Panc1 (cell line): ENCODE data around the gene DPYD. TPM values are rescaled to one million over a fixed set of nuclear protein-coding genes. Genes with fewer than 3 reads are reported as not detected.

Experiments
- ATAC-seq: fragments of 200-7000 bp; cut with Tn5 transposase; 2 replicates; pipeline ENCODE4 v1.9.1; 2020; ENCODE audit warnings: mild to moderate bottlenecking, moderate library complexity
- BruUV-seq: library from RNA; stranded (reverse); fragments of 400-500 nt; replicated peaks from 2 replicates; lab custom pipeline; 2021; lab: Mats Ljungman, UMichigan
- CTCF ChIA-PET: fragments of 300-600 bp; sonication (Branson Sonifier 250); formaldehyde crosslinking; loops from one replicate; lab custom pipeline; 2022; ENCODE audit warnings: antibody characterized with exemption; lab: Charles Lee
- POLR2A ChIA-PET: fragments of 300-600 bp; sonication (Branson Sonifier 250); formaldehyde crosslinking; loops from one replicate; lab custom pipeline; 2022; ENCODE audit warnings: antibody characterized with exemption; lab: Charles Lee
- DNase-seq: peaks from one replicate; pipeline ENCODE4 v3.0.0-alpha.2; 2010; ENCODE audit warnings: low read depth, low spot score
- H3K27ac ChIP-seq: 2 replicates; pipeline ENCODE4 v1.5.1; 2011; ENCODE audit warnings: mild to moderate bottlenecking, low read length, inconsistent platforms
- H3K27me3 ChIP-seq: fragments of 200-500 bp; sonication (Bioruptor generic); 2 replicates; pipeline ENCODE4 v1.6.0; 2014; ENCODE audit warnings: low read length, inconsistent platforms; ENCODE audit not compliant: control insufficient read depth, insufficient read depth
- H3K36me3 ChIP-seq: fragments of 200-500 bp; sonication (Bioruptor generic); 2 replicates; pipeline ENCODE4 v1.5.1; 2014; ENCODE audit warnings: inconsistent platforms, mild to moderate bottlenecking, low read length, moderate library complexity; ENCODE audit not compliant: control insufficient read depth, insufficient read depth
- H3K4me1 ChIP-seq: 2 replicates; pipeline ENCODE4 v1.5.1; 2011; ENCODE audit warnings: inconsistent platforms, mild to moderate bottlenecking, low read length, moderate library complexity; ENCODE audit not compliant: control insufficient read depth, insufficient read depth
- H3K4me3 ChIP-seq, 2 experiments: 2 replicates each; pipeline ENCODE4 v1.5.1; 2011 to 2012; ENCODE audit warnings: low read depth in 2 of 2, low read length in 2 of 2, mild to moderate bottlenecking in 2 of 2, inconsistent platforms in 1 of 2, moderate library complexity in 1 of 2
- H3K9me3 ChIP-seq: fragments of 200-500 bp; sonication (Bioruptor generic); 2 replicates; pipeline ENCODE4 v1.5.1; 2014; ENCODE audit warnings: low read depth, mild to moderate bottlenecking, inconsistent platforms, low read length, moderate library complexity; ENCODE audit not compliant: control insufficient read depth, insufficient read depth
- POLR2AphosphoS5 ChIP-seq: IDR thresholded peaks from 2 replicates; pipeline ENCODE4 v1.6.1; 2012; ENCODE audit warnings: mild to moderate bottlenecking, low read depth, low read length, moderate library complexity
- SIN3A ChIP-seq: IDR thresholded peaks from 2 replicates; pipeline ENCODE4 v1.6.1; 2012; ENCODE audit warnings: low read depth, mild to moderate bottlenecking, low read length, moderate library complexity, borderline replicate concordance; ENCODE audit not compliant: insufficient read depth
- TCF7L2 ChIP-seq: IDR thresholded peaks from 2 replicates; pipeline ENCODE4 v1.6.1; 2011; ENCODE audit warnings: mild to moderate bottlenecking, low read depth, low read length, inconsistent platforms
- in situ Hi-C: cut with HindIII; loops from 2 replicates; pipeline ENCODE4 v1.10.0; 2016; ENCODE audit warnings: low sequenced_read_pairs, low pct_unique_long_range_greater_than_20kb
- intact Hi-C: fragments of 100-400 bp; cut with micrococcal nuclease; formaldehyde crosslinking; loops from one replicate; pipeline ENCODE4 v1.10.0; 2022; ENCODE audit not compliant: unreplicated experiment
- total RNA-seq: library from RNA; stranded (reverse); gene quantifications from one replicate; pipeline ENCODE4 v1.2.1, GENCODE V29; 2021; ENCODE audit not compliant: unreplicated experiment
- TF ChIP-seq, protein P1 (sequence below): fragments of 450-650 bp; IDR thresholded peaks from 2 replicates; pipeline ENCODE4 v1.5.1; 2017; ENCODE audit warnings: mild to moderate bottlenecking
- TF ChIP-seq, protein P2 (sequence below), 2 experiments: IDR thresholded peaks; 2 replicates each; pipeline ENCODE4 v1.6.1; 2011 to 2012; ENCODE audit warnings: low read depth in 2 of 2, control low read depth in 1 of 2, low read length in 1 of 2, mild to moderate bottlenecking in 1 of 2, moderate library complexity in 1 of 2; ENCODE audit not compliant: insufficient read depth in 1 of 2

Gene DPYD
- total RNA-seq, 1 experiment from 2014 or later = 2.0 TPM

DNA sequence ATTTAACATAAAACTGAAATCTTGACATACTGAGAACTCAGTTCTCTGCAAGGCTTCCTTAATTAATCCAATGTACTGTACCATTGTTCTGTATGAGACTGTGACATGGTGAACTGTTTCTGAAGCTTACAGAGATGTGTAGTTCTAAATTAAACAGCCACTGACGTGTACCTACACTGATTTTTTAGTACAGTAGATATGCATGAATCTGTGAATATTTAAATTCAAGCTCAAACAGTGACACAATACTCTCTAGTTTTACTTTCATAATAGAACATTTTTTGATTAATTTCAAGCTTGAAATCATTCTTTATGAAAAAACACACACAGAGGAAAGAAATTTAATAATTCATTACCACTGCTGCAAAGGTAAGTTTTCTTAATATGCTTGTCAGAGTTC lies 621.9 kb downstream of the DPYD start:
- no peaks in the 10 kb centered on the region for H3K9me3 ChIP-seq
- POLR2A ChIA-PET = no interaction called here
- CTCF ChIA-PET = interaction anchor here (0.6 kb wide), 1 partner anchor 40 kb away, joined by 3 read pairs; no protein-coding TSS in a partner anchor
- no TSS peak for BruUV-seq
- no peaks in the 10 kb centered on the region for H3K36me3 ChIP-seq
- H3K4me1 ChIP-seq = no peaks in the 10 kb centered on the region
- ATAC-seq (no peak), DNase-seq (no peak)
- no peak overlapping the region for H3K4me3 ChIP-seq
- no peak overlapping the region for H3K27ac ChIP-seq
- TF ChIP-seq POLR2AphosphoS5 = no peak
- TF ChIP-seq TCF7L2 = no peak
- TF ChIP-seq, protein P1, sequence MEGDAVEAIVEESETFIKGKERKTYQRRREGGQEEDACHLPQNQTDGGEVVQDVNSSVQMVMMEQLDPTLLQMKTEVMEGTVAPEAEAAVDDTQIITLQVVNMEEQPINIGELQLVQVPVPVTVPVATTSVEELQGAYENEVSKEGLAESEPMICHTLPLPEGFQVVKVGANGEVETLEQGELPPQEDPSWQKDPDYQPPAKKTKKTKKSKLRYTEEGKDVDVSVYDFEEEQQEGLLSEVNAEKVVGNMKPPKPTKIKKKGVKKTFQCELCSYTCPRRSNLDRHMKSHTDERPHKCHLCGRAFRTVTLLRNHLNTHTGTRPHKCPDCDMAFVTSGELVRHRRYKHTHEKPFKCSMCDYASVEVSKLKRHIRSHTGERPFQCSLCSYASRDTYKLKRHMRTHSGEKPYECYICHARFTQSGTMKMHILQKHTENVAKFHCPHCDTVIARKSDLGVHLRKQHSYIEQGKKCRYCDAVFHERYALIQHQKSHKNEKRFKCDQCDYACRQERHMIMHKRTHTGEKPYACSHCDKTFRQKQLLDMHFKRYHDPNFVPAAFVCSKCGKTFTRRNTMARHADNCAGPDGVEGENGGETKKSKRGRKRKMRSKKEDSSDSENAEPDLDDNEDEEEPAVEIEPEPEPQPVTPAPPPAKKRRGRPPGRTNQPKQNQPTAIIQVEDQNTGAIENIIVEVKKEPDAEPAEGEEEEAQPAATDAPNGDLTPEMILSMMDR = no peak
- TF ChIP-seq SIN3A = no peak
- TF ChIP-seq, protein P2, sequence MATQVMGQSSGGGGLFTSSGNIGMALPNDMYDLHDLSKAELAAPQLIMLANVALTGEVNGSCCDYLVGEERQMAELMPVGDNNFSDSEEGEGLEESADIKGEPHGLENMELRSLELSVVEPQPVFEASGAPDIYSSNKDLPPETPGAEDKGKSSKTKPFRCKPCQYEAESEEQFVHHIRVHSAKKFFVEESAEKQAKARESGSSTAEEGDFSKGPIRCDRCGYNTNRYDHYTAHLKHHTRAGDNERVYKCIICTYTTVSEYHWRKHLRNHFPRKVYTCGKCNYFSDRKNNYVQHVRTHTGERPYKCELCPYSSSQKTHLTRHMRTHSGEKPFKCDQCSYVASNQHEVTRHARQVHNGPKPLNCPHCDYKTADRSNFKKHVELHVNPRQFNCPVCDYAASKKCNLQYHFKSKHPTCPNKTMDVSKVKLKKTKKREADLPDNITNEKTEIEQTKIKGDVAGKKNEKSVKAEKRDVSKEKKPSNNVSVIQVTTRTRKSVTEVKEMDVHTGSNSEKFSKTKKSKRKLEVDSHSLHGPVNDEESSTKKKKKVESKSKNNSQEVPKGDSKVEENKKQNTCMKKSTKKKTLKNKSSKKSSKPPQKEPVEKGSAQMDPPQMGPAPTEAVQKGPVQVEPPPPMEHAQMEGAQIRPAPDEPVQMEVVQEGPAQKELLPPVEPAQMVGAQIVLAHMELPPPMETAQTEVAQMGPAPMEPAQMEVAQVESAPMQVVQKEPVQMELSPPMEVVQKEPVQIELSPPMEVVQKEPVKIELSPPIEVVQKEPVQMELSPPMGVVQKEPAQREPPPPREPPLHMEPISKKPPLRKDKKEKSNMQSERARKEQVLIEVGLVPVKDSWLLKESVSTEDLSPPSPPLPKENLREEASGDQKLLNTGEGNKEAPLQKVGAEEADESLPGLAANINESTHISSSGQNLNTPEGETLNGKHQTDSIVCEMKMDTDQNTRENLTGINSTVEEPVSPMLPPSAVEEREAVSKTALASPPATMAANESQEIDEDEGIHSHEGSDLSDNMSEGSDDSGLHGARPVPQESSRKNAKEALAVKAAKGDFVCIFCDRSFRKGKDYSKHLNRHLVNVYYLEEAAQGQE (IDR thresholded peaks at IDR 0.05; ENCODE audit: insufficient read depth in 1 of 2, low read depth in 2 of 2, low read length in 1 of 2) = no peak
- intact Hi-C loops = no loop called here
- in situ Hi-C loops = no loop called here
- no peaks in the 10 kb centered on the region for H3K27me3 ChIP-seq

GRCh38 chr1:97297611-97298010 lies 623.2 kb downstream of the DPYD start:
- Histone ChIP-seq H3K4me3 (no peak overlapping the region), H3K9me3 (no peaks in the 10 kb centered on the region), H3K36me3 (no peaks in the 10 kb centered on the region), H3K27ac (no peak overlapping the region), H3K4me1 (no peaks in the 10 kb centered on the region), H3K27me3 (no peaks in the 10 kb centered on the region)
- no TSS peak for BruUV-seq
- DNase-seq = no peak
- ChIA-PET CTCF (no interaction called here), POLR2A (no interaction called here)
- intact Hi-C loops (no loop called here), in situ Hi-C loops (no loop called here)
- ATAC-seq = no peak
- no peak for TF ChIP-seq POLR2AphosphoS5
- TF ChIP-seq SIN3A = no peak
- TF ChIP-seq, protein P2 (IDR thresholded peaks at IDR 0.05; ENCODE audit: insufficient read depth in 1 of 2, low read depth in 2 of 2, low read length in 1 of 2) = no peak
- no peak for TF ChIP-seq TCF7L2
- TF ChIP-seq, protein P1 = no peak
